ENCODE results near the gene MARCKS.

The MARCKS gene, protein sequence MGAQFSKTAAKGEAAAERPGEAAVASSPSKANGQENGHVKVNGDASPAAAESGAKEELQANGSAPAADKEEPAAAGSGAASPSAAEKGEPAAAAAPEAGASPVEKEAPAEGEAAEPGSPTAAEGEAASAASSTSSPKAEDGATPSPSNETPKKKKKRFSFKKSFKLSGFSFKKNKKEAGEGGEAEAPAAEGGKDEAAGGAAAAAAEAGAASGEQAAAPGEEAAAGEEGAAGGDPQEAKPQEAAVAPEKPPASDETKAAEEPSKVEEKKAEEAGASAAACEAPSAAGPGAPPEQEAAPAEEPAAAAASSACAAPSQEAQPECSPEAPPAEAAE

DNA sequence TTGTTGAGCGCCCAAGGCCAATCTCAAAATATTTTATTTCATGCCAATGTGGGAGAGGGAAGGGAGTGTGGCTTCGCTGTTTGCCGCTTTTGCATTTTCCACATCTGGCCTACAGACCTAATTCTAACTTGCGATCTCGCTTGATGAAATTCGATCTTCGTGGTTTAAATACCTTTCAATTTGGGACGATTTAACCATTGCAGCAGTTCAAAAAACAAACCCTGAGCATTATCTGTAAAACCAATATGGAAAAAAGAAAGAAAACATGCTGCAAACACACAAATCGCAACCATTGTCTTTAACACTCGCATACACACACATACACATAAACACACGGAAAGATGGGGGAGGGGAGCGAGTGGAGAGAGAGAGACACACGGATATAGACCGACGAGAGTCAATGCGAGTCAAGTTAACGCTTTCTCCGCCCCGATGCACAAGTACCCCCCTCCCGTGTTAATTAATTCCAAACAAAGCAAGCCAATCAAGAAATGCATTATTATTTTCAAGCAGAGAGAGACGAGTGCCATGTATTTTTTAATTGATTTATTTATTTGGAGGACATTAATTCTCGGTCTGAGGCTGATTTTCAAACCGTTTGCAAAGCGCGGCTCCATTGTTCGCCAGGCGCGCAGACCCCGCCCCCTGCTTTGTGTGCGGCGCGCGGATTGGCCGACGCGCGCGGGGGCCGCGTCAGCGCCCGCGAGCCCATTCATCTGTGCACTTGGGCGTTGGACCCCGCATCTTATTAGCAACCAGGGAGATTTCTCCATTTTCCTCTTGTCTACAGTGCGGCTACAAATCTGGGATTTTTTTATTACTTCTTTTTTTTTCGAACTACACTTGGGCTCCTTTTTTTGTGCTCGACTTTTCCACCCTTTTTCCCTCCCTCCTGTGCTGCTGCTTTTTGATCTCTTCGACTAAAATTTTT lies at the start of gene MARCKS:
TSS of gene MARCKS (plus strand) at position 721 of the 931 bp plus-strand sequence. CDS start 401 bp downstream, outside the sequence.
- DNase-seq (ENCODE audit: low read depth, low spot score): peak; percentile 84

DNA sequence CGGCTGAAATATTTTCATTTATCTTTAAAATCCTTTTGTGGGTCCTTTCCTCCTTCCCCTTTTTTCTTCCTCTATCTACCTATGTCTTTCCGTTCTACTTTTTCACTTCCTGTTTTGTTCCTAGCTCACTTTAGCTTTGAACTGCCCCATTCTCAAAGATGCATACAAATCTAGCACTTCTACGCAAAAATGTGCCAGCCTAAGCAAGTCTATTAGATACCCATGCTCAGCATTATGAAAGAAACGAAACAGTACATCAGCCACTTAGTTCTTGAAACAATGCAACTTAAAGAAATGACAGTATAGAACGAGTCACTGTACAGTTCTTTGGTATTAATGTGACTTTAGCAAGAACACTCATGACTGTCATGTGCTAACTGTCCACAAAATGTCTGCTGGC lies 47.3 kb upstream of the MARCKS start:
- no peak for DNase-seq (ENCODE audit: low read depth, low spot score)

DNA sequence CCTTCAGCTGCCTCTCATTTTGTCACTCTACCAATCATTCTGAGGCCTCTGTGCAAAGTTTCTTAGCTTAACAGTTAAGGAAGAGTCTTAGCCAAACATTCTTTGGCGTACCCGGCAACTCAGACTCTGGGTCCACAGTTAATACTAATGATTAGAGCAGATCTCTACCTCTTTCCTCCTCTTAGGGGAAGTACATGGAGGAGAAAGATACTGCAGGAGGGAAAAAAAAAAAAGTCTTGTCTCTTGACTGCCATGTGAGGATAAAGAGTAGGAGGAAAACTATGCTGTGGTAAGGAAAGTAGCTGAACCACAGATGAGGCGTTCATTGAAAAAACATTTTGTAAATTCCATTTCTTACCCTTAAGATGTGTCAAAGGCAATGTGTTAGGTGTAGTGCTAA lies 44.0 kb upstream of the MARCKS start:
- DNase-seq (ENCODE audit: low read depth, low spot score): peak; percentile 10

DNA sequence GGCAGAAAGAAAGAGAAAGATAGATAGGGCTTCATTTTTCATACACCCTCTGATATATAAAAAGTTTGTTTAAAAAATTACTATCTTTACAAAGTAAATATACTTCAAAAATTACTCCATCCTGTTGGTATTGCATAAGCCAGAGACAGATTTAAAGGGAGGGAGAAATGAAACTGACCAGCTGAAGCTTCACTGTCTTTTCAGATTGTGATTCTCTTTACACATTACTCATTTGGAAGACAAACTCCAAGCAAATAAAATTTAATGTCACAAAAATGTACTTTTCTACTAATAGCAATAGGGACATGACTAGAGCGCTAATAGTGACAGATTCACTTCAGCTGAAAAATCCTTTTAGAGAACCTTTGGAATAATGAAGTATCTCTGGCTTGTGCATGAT lies 38.6 kb upstream of the MARCKS start:
- no peak for DNase-seq (ENCODE audit: low read depth, low spot score)

DNA sequence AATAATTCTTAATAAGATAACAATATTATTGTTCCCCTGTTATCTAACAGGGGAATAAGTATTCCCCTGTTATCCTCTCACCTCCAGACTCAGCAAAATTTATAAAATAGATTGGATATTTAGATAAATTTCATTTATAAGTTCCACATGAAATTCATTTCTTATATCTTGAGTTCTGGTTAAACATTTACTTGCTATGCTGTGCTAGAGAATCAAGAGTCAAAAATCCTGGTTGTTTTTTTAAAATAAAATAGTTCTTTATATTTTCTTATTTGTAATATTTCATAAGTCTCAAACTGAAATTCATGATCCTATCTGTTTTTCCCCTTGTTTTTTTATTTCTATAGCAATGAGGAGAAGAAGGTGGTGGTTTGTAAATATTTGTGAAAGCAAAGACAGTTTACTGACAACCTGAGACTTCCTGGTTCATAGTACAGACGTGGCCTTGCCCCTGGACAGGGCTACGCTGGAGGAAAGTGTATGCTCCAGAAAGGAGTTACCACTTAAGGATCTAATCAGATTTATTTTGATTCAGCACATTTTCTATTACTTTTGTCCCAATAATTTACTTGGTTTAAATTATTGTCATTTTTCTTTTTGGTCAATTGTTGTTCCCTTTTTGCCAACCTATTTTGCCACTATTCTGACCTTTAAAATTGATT lies 37.8 kb upstream of the MARCKS start:
- no peak for DNase-seq (ENCODE audit: low read depth, low spot score)

DNA sequence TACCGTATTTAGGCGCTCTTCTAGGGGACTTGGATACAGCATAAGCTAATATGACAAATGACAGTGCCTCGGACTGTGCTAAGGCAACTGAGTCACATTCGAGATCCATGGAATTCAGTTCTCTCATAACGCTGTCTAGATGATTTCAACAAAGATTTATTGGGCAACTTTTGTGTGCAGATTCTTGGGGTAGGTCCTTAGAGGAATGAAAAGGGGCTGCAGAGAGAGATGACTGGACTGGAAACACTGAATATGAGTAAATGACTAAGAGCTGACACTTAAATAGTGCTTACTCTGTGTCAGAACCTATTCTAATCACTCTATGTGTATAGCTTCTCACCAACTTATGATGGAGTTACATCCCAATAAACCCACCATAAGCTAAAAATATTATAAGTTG lies 36.4 kb upstream of the MARCKS start:
- DNase-seq (ENCODE audit: low read depth, low spot score): no peak

DNA sequence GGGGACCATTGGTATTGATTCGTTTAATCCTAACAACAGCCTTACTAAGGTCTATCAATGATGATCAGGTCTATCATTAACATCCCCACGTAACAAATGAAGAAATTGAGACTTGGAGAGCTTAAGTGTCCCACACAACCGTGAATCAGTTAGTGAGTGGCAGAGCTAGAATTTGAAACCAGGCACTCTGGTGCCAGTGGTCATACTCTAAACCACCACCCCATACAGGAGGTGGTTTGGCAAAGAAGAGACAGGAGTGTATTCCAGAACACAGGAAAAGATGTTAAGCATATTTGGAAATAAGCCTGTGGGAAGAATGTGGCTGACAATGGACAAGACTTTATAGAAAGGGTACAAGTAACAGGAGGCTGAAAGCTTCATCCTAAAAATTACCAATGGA lies 35.7 kb upstream of the MARCKS start:
- DNase-seq (ENCODE audit: low read depth, low spot score): no peak

DNA sequence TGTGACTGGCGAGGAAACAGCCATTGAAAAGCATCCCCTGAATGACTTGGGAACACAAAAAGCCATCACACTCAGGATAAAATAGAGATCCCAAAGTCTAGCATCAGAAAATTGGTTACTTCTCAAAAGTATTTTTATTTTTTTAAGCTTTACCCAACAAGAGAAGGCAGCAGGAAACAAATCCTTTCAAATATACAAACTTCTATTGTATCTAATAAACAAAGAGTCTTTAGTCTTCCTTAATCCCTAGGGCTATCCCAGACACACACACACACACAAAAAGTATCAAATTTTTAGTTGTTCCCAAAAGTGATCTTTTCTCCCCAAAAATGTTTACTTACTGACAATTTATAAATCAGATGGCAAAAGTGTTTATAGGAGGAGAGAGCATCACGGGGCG lies 33.2 kb upstream of the MARCKS start:
- DNase-seq (ENCODE audit: low read depth, low spot score): no peak

DNA sequence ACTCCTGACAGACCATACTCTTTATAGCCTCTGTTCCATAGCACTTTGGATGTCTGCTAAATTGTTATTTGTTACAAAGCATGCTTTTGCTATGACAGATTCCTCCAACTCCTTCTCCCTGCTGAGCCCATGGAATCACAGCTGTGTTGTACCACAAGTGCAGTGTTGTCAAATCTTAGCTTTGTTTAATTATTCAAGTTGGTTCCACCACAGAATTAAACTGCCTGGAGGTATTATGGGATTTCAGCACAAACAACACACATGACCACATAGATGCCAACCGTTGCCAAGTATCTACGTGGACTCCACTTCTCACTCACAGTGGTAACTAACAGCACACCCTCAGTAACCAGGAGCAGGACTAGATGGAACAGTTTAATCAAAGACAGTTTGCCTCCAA lies 32.7 kb upstream of the MARCKS start:
- no peak for DNase-seq (ENCODE audit: low read depth, low spot score)

DNA sequence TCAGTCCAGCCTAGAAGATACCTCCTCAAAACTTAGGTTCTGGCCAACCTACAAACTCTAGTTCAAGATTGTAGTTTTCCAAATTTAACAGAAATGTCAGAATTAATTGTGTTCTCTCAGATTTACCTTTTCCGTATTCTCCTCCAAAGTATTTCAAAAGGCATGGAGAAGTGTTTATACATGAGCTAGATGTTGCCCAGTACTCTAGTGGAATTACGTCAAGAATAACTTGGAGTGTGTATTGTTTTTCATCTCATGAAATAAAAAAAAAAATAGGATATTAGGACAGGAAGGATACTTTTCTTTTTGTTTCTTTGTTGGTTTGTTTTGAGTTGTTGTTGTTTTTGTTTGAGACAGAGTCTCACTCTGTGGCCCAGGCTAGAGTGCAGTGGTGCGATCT lies 32.3 kb upstream of the MARCKS start:
- no peak for DNase-seq (ENCODE audit: low read depth, low spot score)

DNA sequence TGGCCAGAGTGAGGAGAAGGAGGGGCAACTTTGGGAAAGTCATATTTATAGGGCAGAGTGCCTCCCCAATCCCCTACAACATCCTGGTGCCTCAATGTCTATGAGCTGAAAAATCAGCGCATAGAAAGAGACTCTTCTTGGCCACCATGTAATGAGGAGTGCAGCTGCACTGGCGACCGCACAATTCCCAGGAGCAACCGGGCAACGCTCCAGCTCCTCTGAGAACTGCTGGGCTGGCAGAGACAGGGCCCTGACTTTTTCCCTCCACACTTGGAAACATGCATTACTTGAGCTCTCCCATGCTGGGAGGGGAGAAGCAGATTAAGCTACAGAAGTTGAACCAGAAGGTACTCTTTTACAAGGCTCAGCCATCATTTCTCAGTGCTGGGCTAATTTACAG lies 31.4 kb upstream of the MARCKS start:
- peak; percentile 78 for DNase-seq (ENCODE audit: low read depth, low spot score)

DNA sequence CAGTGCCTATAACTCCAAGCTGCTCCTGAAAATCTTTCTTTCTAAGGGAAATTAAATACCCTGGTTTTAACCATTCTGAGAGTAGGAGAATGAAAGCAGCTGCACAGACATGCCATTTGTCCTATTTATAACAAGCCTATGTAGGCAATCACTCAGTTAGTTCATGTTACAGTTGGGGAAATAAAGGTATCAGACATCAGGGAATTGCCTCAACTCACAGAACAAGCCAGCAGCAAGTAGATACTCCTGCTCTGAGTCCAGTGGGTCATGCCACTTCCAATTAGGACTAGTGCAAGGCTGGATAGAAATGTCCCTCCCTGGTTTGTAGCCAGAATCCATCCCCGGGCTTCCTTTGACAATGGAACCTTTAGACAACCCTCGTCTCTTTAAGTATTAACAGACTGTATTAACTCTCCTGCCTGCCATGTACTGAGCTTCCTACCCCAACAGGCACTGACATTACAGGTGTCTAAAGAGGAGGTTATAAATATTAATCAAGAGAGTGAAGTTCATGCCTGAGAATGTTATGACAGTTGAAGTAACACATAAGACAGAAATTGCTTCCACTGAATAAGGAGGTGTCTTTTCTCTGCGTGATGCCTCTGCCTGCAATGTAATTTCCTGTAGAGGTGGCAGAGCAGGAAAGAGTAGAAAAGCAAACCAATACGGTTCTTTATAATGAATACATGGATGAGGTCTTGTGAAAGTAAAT lies 28.0 kb upstream of the MARCKS start:
- no peak for DNase-seq (ENCODE audit: low read depth, low spot score)

DNA sequence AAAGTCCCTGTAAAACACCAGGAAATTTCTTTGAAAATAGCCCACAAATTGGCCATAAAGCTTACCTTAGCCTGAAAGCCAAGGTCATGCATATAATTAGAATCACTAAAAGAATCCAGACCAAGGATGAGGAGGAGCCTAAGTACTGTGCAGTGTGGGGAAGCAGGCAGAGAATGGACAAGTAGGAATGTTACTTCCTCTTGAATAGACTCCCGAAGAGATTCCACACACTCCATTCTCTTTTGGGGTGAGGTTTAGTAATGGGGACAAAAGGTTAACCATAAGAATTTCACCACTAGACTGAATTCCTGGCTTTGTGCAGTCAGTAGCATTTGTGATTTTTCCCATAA lies 27.5 kb upstream of the MARCKS start:
- DNase-seq (ENCODE audit: low read depth, low spot score): no peak

DNA sequence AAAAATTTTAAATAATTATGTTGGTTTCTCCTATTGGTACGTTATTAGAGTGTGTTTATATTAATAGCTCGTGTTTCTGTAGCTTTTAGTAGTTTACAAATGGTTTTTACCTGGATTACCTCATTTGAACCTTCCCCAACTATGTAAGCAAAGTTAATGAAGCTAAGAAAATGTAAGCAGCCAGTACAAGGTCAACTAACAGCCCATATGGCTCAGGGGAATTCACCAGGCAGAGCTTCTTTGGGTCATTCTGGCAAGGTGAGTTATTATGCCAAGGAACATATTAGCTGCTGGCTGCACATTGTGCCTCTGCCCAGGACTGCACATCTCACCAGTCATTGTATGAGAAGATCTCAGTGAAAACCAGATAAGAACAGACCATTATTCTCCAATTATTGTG lies 27.0 kb upstream of the MARCKS start:
- DNase-seq (ENCODE audit: low read depth, low spot score): no peak

DNA sequence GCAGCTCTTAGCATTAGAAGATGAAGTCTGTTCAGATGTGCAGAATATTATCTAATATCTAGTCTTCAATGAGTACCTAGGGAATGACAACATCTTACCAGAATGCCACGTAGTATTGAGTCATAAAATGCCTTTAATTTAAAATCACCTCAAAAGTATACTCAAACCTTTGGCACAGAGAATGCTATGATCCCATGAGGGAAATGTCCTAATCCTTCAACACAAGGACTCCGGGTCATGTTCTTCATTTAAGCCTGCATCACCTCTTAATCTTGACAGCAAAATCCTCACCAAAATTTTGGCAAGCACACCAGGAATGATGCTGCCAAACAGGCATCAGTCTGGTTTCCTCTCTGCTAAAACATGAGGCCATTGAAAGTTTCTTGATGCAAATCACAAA lies 23.6 kb upstream of the MARCKS start:
- DNase-seq (ENCODE audit: low read depth, low spot score): no peak

DNA sequence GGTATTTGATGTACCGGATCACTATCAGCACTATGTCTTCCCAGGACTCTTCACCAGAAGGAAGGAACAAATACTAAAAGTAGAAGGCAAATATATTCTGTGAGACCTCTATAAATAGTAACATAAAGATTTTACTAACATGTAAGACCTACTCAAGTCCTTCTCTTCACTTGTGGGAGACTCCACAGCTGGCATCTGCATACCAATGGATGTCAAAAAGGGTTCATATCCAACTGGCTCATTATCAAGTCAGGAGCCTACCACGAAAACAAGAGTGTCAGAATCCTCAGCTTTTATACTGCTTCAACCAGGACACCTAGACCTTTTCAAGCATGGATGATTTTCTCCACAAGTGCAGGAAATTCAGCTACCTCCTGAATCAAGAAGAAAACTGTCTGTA lies 20.0 kb upstream of the MARCKS start:
- DNase-seq (ENCODE audit: low read depth, low spot score): no peak

DNA sequence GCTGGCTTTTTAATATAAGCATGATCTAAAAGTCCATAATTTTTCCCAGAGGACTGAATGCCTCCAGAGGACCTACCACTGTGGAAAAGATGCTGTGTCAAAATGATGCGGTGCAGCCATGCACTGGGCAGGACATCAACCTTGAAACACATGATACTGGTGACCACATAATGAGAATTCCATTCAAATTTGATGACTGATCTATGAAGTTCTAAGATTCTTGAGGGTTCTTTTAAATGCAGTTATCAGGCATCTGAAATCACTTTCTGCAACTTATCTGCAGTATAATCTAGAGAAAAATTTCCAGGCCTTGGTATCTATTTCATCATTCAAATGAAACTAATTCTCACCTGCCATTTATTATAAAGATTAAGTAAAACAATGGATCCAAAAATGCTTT lies 15.0 kb upstream of the MARCKS start:
- no peak for DNase-seq (ENCODE audit: low read depth, low spot score)

DNA sequence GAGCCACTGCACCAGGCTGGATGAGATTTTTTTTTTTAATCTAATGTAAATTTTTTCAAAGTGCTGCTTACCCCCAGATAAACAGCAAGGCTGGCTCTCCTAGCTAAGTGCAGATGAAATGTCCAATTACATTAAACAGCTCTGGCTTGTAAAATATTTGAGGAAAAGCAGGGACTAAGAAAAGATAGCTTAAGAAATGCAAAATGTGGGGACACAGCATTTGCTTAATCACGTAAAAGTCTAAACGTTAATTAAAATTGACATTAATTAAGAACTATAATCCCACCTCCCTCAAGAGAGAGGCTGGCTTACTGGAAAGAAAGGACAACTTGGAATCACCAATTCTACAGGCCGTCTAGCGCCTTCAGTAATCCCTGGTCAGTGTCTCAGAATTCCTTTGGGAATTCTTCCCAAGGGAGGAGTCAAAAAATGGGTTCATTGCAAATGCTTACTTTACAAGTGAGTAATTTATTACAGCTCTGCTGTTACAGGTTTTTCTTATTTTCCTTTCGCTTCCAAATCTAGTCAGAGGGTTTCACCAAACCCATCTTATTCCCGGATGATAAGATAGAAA lies 13.6 kb upstream of the MARCKS start:
- DNase-seq (ENCODE audit: low read depth, low spot score): no peak

DNA sequence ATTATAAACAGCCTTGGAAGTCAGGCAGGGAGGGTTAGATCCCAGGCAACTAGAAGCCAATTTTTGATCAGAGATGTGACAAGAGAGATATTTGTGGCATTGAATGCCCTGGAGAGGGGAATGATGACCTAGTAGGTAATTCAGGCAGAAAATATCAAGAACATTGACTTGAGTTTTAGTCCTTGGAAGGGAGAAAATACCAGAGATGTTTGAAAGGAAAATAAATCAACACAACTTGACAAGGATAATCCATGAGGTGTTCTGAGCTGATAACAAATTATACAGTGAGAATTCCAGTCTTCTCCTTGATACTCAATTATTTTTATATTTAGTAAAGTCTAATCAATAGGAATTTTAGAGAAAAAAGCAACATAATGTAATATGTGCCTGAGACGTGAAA lies 10.6 kb upstream of the MARCKS start:
- DNase-seq (ENCODE audit: low read depth, low spot score): no peak

DNA sequence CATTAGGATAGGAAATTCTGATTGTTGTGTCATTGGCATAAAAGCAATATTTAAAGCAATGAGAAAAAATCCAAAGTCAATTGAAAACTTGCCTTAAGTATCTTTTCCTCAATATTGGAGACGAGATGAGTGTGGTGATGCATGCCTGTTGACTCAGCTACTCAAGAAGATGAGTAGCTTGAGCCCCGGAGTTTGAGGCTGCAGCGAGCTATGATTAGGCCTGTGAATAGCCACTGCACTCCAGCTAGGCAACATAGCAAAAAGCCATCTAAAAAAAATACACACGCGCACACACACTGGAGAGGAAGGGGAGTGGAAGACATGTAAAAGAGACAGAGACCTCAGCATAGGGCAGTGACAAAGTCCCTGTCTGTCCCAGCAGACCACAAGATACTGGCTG lies 9.7 kb upstream of the MARCKS start:
- DNase-seq (ENCODE audit: low read depth, low spot score): no peak

DNA sequence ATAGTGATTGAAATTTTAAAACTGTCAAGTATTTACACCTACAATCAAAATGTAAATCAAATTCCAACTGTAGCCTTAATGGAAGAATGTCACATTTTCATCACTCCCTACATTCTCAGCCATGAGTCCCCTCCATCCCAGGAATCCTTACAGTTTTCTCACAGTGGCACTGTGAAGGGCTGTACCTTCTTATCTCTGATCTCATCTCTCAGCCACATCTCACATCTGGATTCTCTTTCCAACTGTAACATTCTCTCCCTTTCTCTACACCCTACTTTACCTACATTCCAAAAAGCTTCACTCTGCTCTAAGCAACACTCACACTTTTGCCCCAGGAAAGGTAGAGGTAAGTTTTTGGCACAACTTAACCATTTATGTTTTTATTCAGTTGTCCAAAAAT lies 8.9 kb upstream of the MARCKS start:
- DNase-seq (ENCODE audit: low read depth, low spot score): no peak

DNA sequence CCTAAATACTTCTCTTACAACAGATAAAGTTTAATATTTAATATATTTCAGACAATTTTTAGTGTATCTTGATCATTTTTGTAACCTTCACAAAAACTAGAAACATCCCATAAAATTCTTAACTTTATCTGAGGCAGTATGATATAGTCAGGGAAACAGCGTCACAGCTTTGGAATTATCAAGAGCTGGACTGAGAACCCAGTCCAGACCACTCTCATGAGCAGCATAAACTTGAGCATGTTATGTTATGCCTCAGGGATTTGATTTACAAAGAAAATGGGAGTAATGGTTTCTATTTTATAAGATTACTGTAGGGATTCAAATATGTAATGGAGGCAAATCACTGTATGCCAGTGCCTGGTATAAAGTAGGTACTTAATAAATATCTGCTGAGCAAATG lies 8.3 kb upstream of the MARCKS start:
- no peak for DNase-seq (ENCODE audit: low read depth, low spot score)

Measured in smooth muscle cell of the brain vasculature (primary cell).